ENCODE results near the gene RASL11B.

DNA sequence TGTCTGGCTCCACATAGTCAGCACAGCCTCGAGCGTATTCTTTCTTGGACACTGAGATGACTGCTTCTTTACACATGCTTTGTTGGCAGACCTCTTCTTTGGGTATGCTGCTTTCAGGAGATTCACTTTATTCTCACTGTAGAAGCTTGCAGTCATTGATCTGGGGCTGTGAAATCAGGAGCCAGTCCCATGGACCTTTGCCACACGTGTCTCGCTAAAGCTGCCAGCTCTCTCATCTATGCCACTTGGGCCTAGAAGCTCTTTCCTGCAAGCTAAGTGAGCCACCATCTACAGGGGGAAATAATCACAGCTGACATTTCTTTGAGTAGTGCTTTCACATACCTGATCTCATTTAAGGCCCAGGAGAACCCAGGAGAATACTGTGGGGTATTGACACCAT lies 5.0 kb downstream of the RASL11B start:
- TF ChIP-seq, protein P1, sequence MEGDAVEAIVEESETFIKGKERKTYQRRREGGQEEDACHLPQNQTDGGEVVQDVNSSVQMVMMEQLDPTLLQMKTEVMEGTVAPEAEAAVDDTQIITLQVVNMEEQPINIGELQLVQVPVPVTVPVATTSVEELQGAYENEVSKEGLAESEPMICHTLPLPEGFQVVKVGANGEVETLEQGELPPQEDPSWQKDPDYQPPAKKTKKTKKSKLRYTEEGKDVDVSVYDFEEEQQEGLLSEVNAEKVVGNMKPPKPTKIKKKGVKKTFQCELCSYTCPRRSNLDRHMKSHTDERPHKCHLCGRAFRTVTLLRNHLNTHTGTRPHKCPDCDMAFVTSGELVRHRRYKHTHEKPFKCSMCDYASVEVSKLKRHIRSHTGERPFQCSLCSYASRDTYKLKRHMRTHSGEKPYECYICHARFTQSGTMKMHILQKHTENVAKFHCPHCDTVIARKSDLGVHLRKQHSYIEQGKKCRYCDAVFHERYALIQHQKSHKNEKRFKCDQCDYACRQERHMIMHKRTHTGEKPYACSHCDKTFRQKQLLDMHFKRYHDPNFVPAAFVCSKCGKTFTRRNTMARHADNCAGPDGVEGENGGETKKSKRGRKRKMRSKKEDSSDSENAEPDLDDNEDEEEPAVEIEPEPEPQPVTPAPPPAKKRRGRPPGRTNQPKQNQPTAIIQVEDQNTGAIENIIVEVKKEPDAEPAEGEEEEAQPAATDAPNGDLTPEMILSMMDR (IDR thresholded peaks at IDR 0.05) = no peak
- no peak for TF ChIP-seq POLR2A (IDR thresholded peaks at IDR 0.05)
